Heart right ventricle (tissue), 16 donors: ENCODE data around the gene SPTBN1. TPM values are rescaled to one million over a fixed set of nuclear protein-coding genes. Genes with fewer than 3 reads are reported as not detected.

ENCODE experiments used
- ATAC-seq, 8 donors: fragments of 200-7000 bp; cut with Tn5 transposase; one replicate each; pipeline ENCODE4 v1.9.1; 2020; ENCODE audit warnings: mild to moderate bottlenecking in 8 of 8, moderate library complexity in 8 of 8, moderate number of reproducible peaks in 1 of 8
- DNase-seq, 2 donors: peaks; one replicate each; pipeline ENCODE4 v3.0.0-alpha.2; 2020
- H3K27ac ChIP-seq, 10 donors: fragments of 200-600 bp; sonication (generic) in 2 of 10; one replicate each; pipeline versions ENCODE4 v1.5.0 to v1.8.0; 2020 to 2022; ENCODE audit warnings: mild to moderate bottlenecking in 3 of 10
- H3K27me3 ChIP-seq, 7 donors: fragments of 200-600 bp; one replicate each; pipeline ENCODE4 v1.8.0; 2021 to 2022; ENCODE audit warnings: mild to moderate bottlenecking in 2 of 7
- H3K36me3 ChIP-seq, 9 donors: fragments of 200-600 bp; sonication (generic) in 1 of 9; one replicate each; pipeline versions ENCODE4 v1.5.0 to v1.8.0; 2020 to 2022; ENCODE audit warnings: mild to moderate bottlenecking in 2 of 9
- H3K4me1 ChIP-seq, 9 donors: fragments of 200-600 bp; sonication (generic) in 1 of 9; one replicate each; pipeline versions ENCODE4 v1.5.0 to v1.8.0; 2020 to 2022; ENCODE audit warnings: mild to moderate bottlenecking in 4 of 9
- H3K4me3 ChIP-seq, 10 donors: fragments of 200-600 bp; sonication (generic) in 2 of 10; one replicate each; pipeline versions ENCODE4 v1.5.0 to v1.8.0; 2020 to 2022; ENCODE audit warnings: mild to moderate bottlenecking in 7 of 10, moderate library complexity in 2 of 10
- H3K9me3 ChIP-seq, 11 donors: fragments of 200-600 bp in 10 of 11; sonication (generic) in 2 of 11; one replicate each; pipeline versions ENCODE4 v1.5.0 to v1.8.0; 2013 to 2022; ENCODE audit warnings: mild to moderate bottlenecking in 2 of 11, control low read depth in 1 of 11, moderate library complexity in 1 of 11
- WGBS, 2 donors: extraction: QIAGEN DNeasy Blood & Tissue Kit; methylation state at CpG; one replicate each; pipeline ENCODE4 v1.1.7; 2013; ENCODE audit warnings: inconsistent platforms in 1 of 2; 5-methylcytosine and 5-hydroxymethylcytosine counted together
- intact Hi-C, 10 donors: fragments of 100-400 bp; cut with DNase I; formaldehyde crosslinking; loops; one replicate each; pipeline versions ENCODE4 v1.11.1 to v1.14.2; 2022
- polyA plus RNA-seq, 2 donors: library from polyadenylated mRNA; stranded (reverse); fragments of 200-250 nt; gene quantifications; one replicate each; pipeline ENCODE4 v1.2.3, GENCODE V29; 2013
- total RNA-seq, 10 donors: library from RNA; stranded (reverse); fragmentation: NEBNext Ultra II Directional in 3 of 10; extraction: Animal tissue kit (Norgen Biotek cat#: 25700) in 3 of 10; gene quantifications; one replicate each; pipeline versions ENCODE4 v1.2.1 to v1.2.4, GENCODE V29; 2021 to 2023
- TF ChIP-seq, protein P1 (sequence below), 9 donors: fragments of 200-600 bp; sonication (generic) in 2 of 9; IDR thresholded peaks; one replicate each; pipeline versions ENCODE4 v1.5.0 to v1.8.0; 2021 to 2022; ENCODE audit warnings: antibody characterized with exemption in 9 of 9, mild to moderate bottlenecking in 5 of 9, moderate library complexity in 1 of 9
- donor health status: Arrhythmogenic right ventricular cardiomyopathy.
- donor health status: ischemic (EF 13 %, LVEDD 7.1; RV severe dilation, severe dysfunction).
- donor health status: healthy with polysubstance abuse.
- donor health status: DM: no; HTN: yes; CAD: no.
- donor health status: DM: no; HTN: no; CAD: no.
- donor health status: ischemic (EF 25% LVEDD 6.9; RV normal size, moderate dysfunction).
- donor health status: ischemic (EF 25% LVEDD 5.7; RV mildly dilated, moderate dysfunction).
- donor health status: healthy.
- donor health status: DM: yes; HTN: yes; CAD: no.
- donor health status: Ischemic cardiomyopathy.
- donor health status: ischemic (EF 35%, LVEDD 5.7; RV mildly dilated, moderate dysfunction).
- donor health status: nonischemic (EF 11% LVEDD 7.7; RV severe dilation, severe dysfunction).
- donor health status: DM: yes; HTN: yes; CAD: no.
- donor health status: PGD.
- donor health status: ischemic (EF 29% LVEDD 5.4; RV normal size, mild dysfunction).
- donor health status: nonischemic (EF 23%, LVEDD 6.1; RV moderate dilation, normal function).

SPTBN1 gene
- total and polyA plus RNA-seq, 12 donors, result 91.1 to 643 (median 494) TPM

DNA sequence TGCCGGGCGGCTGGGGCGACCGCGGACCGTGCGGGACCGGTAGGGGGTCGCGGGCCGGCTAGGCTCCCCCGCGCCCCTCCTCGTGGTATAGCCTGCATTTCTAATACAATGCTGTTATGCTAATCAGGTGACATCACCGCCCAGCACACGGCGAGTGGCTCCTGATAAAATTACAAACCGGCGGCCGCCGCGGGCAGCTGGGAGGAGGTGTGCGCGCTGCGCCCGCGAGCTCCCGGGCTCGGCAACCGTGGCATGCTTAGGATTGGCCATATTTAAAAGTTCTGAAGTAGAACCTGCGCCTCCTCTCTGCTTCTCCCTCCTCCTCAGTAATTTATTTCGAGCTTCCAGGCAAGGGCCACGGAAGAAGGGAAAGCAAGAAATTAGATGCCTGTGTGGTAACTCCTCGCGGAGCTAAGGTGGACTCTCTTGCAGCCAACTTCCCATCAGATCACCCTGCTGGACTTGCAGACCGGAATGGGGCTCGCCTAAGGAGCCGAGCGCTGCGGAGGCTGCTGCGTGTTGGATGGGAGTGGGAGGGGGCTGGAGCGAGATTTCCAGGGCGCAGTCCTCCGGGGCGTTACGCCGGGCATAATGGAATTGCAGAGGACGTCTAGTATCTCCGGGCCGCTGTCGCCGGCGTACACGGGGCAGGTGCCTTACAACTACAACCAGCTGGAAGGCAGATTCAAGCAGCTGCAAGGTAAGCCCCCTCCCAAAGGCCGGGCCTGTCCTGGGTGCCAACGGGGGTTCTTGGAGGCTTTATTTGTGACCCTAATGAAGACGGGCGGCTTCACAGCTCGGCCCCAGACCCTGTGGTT is 102.3 kb downstream of the SPTBN1 start:
- peaks cover 17 to 98% (median 90%) of the 10 kb centered on the region in 9 donors for H3K4me1 ChIP-seq
- 8 to 12% methylated on average over 59 of the region's 59 CpGs for WGBS, 2 donors
- ATAC-seq, result peak; percentile 32 to 65 (median 48)
- H3K27ac ChIP-seq, result peak overlapping the region; percentile 39 to 94 (median 83)
- intact Hi-C loops, result loop anchor here in 3 of 10 donors (2.0 to 10.0 kb wide), 4 partner anchors 14 to 114 kb away; no protein-coding TSS in a partner anchor
- H3K9me3 ChIP-seq, result no peaks in the 10 kb centered on the region
- DNase-seq, result peak; percentile 46 to 53
- TF ChIP-seq, protein P1, sequence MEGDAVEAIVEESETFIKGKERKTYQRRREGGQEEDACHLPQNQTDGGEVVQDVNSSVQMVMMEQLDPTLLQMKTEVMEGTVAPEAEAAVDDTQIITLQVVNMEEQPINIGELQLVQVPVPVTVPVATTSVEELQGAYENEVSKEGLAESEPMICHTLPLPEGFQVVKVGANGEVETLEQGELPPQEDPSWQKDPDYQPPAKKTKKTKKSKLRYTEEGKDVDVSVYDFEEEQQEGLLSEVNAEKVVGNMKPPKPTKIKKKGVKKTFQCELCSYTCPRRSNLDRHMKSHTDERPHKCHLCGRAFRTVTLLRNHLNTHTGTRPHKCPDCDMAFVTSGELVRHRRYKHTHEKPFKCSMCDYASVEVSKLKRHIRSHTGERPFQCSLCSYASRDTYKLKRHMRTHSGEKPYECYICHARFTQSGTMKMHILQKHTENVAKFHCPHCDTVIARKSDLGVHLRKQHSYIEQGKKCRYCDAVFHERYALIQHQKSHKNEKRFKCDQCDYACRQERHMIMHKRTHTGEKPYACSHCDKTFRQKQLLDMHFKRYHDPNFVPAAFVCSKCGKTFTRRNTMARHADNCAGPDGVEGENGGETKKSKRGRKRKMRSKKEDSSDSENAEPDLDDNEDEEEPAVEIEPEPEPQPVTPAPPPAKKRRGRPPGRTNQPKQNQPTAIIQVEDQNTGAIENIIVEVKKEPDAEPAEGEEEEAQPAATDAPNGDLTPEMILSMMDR (IDR thresholded peaks at IDR 0.05), result no peak
- H3K4me3 ChIP-seq, result peak overlapping the region in 9 of 10 donors; percentile 33 to 68 (median 50)
- peaks cover 0 to 11% (median 0%) of the 10 kb centered on the region in 9 donors for H3K36me3 ChIP-seq
- H3K27me3 ChIP-seq, result no peaks in the 10 kb centered on the region

DNA sequence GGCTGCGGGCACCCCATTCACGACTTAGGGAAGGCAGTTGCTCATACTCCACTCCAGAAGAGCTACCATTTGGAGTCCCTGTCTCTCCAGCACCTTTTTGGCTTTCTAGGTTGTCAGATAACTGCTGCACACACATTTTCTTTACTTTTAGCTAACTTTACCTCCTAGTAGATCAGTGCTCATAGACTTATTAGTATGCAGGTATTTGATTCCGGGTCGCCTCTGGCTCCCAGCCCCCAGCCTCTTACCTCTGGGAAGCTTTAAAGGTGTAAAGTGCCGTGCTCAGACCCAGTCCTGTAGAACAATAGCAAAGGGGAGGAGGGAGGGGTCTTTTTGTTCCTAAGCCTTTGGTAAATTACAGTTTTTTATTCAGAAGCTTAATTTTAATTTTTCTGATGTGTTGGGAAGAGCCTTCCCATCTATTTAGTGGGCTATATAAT is 102.9 kb downstream of the SPTBN1 start:
- Histone ChIP-seq H3K4me3 (peak overlapping the region in 9 of 10 donors; percentile 33 to 68 (median 50)), H3K27ac (peak overlapping the region in 9 of 10 donors; percentile 73 to 94 (median 85)), H3K4me1 (peaks cover 17 to 98% (median 88%) of the 10 kb centered on the region in 9 donors), H3K36me3 (peaks cover 0 to 7% (median 0%) of the 10 kb centered on the region in 9 donors), H3K9me3 (no peaks in the 10 kb centered on the region), H3K27me3 (no peaks in the 10 kb centered on the region)
- DNase-seq (no peak), ATAC-seq (peak in 3 of 8 donors; percentile 5)
- TF ChIP-seq, protein P1 (IDR thresholded peaks at IDR 0.05), result no peak
- intact Hi-C loops, result loop anchor here in 3 of 10 donors (2.0 to 10.0 kb wide), 4 partner anchors 14 to 113 kb away; no protein-coding TSS in a partner anchor
- WGBS, 2 donors, result 38 to 46% methylated on average over 5 of the region's 5 CpGs

DNA sequence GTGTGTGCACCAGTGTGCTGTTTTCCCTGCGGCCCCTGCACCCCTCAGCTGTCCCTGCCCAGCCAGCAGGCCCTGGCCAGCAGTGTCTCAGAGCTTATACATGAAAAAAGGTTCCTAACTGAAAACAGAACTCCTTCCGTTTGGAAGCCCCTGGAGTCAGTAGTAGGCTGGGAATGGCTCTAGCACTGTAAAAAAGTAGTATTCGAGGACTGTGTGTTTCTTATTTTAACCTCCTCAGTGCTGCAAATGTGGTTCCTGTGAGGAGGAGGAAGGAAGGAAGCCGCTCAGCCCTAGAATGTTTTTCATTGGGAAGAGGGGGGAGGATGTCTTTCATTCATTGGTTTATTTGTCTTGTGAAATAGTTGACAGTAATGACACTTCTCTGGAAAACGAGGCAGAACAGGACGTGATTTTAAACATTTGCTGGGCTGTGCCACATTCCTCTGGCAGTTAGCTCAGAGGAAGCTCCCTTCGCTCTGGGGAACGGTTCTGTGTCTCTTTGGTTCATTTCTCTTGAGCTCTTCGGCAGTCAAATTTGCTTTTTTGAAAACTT is 103.5 kb downstream of the SPTBN1 start:
- peak overlapping the region in 9 of 10 donors; percentile 33 to 68 (median 50) for H3K4me3 ChIP-seq
- H3K4me1 ChIP-seq, result peaks cover 19 to 98% (median 86%) of the 10 kb centered on the region in 9 donors
- 10 to 18% methylated on average over 9 of the region's 9 CpGs for WGBS, 2 donors
- ATAC-seq, result peak; percentile 29 to 69 (median 64)
- TF ChIP-seq, protein P1 (IDR thresholded peaks at IDR 0.05), result no peak
- peak in 1 of 2 donors; percentile 40 for DNase-seq
- peak overlapping the region in 9 of 10 donors; percentile 73 to 94 (median 85) for H3K27ac ChIP-seq
- H3K36me3 ChIP-seq, result peaks cover 0 to 6% (median 0%) of the 10 kb centered on the region in 9 donors
- H3K9me3 ChIP-seq, result no peaks in the 10 kb centered on the region
- H3K27me3 ChIP-seq, result no peaks in the 10 kb centered on the region
- intact Hi-C loops, result loop anchor here in 5 of 10 donors (2.0 to 10.0 kb wide), 6 partner anchors 13 to 113 kb away; no protein-coding TSS in a partner anchor
